H54 (cell line): Measurements from ENCODE around the gene TTC3.
A peak's percentile ranks its signal among the peaks of the same experiment; 100 is the strongest.

Experiments used
- DNase-seq: peaks from one replicate; pipeline ENCODE4 v3.0.0; 2011; ENCODE audit warnings: low spot score, mixed read lengths; ENCODE audit not compliant: insufficient read length
- FAIRE-seq: peaks from 3 replicates; lab custom pipeline; 2011; peaks lifted over from hg19 to GRCh38; lab: Jason Lieb, UNC
- POLR2A ChIP-seq: IDR thresholded peaks from 2 replicates; pipeline ENCODE4 v1.6.1; 2011; ENCODE audit warnings: low read depth, mild to moderate bottlenecking, low read length

The TTC3 gene

DNA sequence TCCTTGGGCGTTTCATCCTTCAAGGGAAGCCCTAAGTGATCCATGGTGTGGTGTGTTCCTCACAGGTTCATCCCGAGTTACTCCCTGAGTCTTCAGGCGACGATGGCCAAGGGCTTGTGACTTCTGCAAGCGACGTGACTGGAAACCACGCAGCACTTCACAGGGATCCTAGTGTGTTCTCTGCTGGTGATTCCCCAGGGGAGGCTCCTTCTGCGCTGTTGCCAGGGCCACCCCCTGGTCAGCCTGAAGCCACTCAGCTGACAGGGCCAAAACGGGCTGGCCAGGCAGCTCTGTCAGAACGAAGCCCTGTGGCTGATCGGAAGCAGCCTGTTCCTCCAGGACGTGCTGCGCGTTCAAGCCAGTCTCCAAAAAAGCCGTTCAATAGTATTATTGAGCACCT, 122.6 kb downstream of the TTC3 start:
- DNase-seq: no peak
- TF ChIP-seq POLR2A: no peak
- no peak for FAIRE-seq

DNA sequence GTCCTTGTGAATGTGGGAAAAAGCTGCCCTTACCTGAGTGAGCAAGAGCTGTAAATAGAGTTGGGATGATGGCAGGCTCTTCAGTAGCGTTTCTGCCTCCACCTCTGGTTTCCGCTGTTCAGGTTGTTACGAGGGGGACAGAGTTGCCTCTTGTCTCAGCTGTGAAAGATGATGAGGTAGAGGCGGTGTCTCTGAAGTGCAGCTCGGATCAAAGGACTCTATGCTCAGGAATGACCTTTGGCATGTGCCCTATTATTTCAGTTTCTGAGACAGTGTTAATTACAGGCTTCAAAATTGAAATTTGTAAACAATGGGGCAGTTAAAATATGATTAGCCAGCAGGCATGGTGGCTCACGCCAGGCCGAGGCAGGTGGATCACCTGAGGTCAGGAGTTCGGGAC, 123.8 kb downstream of the TTC3 start:
- TF ChIP-seq POLR2A: no peak
- DNase-seq: no peak
- no peak for FAIRE-seq

DNA sequence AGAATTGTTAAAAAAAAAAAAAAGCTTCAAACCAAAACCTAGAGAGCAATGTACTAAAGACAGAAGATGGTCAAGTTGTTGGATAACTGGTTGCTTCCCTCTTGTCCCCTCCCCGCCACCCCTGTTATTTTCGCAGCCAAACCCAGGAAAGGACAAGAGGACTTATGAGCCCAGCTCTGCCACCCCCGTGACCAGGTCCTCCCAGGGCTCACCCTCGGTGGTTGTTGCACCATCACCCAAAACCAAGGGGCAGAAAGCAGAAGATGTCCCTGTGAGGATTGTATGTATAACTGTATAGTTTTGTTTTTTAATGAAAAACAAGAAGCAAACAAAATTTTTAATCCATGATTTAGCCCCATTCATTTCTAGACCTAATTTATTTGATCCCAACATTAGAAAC, 124.7 kb downstream of the TTC3 start:
- no peak for TF ChIP-seq POLR2A
- FAIRE-seq (no peak), DNase-seq (no peak)

DNA sequence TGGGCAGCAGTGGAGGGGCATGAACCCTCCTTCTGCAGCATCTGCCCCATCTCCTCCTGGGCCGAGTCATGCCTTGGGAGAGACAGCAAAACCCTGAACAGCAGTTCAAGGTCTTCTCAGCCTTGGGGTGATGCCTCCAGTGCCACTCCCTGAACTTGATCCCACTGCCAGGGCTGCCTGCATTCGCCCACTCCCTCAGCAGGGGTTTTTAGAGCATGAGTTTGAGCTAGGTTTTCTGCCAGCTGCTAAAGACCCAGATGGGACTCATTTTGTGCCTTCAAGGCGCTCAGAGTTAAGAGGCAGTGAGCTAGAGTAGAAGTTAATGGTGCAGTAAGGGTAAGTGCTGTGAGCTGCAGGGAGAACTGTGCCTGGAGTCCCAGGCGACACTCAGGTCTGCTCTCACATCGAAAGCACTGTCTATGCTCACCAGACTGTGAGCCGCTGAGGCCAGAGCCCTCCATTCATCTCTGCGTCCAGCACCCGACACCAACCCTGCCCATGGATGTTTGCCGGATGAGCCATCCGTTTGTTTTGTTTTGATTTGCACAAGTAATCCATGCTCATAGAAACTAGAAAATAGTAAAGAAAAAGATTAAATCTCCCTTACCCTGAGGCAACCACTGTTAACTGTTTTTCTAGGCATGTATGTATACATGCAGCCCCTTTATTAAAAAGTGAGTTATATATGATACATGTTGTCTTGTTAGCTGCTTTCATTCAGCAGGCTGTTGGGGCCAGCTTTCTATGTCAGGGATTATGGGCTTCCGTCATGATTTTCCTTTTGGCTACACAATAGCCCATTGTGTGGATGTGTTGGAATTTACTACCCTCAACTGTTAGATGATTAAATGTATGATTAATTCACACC, 126.2 kb downstream of the TTC3 start:
- FAIRE-seq (peak; percentile 84), DNase-seq (peak; percentile 82)
- TF ChIP-seq POLR2A: no peak

DNA sequence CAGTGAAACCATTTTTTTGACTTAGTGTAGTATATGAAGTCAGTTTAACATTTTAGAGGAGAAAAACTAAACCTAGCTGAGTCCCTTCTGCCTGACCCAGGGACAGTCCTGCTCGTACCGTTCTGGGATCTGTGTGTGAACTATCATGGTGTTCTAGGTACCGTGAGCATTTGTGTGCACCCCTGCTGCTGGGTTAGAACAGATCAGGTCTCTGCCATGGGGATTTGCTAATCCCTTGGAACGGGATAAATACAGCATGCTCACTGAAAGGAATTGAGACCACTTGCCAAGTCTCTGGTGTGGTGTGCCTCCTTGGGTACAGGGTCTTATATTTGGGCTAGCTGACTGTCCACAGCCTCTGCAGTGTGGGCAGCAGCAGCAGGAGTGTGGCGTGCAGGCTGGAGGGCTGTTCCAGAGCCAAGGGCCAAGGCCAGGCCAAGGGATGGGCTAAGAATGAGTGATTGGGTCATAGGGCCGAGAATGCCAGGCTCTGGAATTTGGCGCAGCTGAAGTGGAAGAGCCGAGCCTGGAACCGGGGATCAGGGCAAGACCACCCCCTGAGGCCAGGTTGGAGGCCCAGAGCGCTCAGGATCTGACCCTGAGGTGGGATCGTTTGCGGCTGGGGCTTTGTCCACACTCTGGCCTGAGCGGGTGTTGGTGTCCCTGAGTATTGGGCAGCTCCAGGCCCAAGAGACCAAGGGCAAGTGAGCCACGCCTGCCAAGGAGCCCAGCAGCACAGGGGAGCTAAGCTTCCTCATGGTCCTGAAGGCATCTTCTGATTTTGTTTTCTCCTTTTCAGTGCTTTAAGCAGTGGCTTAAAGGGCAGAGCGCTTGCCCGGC, 127.8 kb downstream of the TTC3 start:
- FAIRE-seq: no peak
- no peak for DNase-seq
- no peak for TF ChIP-seq POLR2A

DNA sequence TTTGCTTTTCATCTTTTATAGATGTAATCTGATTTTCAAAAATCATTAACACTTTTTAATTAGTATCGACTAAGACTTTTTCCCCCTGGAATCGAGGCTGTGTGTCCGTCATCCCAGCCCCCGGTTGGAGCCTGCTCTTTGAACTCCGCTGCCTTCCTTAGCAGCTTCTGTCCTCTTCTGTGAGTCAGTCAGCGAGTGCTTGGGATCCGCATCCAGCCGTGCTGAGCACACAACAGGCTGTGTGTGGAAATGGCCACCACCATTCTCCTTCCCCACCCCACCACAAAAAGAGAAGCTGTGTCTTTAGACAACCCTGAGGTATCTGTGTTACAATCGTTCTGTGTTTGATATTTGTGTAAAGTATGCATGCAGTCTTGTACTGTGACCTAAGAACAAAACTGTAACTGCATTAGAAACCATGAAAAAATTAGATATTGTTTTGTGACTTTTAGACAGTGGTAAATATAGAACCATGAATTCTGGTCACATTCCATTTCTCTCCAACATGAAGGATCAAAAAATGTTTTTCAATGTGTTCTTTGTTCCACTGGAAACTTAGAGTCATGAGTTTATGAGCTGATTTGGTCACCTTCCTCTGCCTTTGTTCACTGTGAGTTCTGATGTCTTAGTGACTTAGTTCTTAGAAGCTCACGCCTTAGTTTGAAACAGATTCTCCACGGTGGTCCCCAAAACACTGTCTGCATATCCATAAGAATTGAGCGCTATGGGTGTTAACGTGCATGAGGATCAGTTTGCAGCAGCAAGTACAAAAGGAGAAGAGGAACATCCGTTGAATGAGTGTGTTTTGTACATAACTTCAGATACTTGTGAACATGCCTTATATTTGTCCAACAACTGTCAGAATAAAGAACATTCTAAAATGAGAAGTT, 129.4 kb downstream of the TTC3 start:
- FAIRE-seq: no peak
- no peak for DNase-seq
- TF ChIP-seq POLR2A: no peak

DNA sequence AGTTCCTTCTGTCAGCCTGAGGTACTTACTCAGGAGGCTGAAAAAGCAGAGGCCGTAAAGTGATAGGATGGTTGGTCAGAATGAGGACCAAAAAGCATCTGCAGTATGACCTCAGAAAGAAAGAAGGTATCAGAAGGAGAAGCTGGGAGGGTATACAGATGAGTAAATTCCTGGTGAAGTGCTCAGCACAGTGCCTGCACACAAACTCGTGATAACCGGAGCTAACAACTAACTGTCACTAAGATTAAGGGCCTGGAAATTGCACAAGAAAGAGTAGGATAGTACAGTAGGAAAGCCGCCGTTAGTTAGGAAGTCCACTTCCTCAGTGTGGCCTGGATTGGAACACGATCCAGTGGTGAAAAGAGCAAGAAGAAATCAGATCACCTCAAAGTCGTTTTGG, 131.5 kb downstream of the TTC3 start:
- TF ChIP-seq POLR2A: no peak
- DNase-seq (no peak), FAIRE-seq (no peak)

DNA sequence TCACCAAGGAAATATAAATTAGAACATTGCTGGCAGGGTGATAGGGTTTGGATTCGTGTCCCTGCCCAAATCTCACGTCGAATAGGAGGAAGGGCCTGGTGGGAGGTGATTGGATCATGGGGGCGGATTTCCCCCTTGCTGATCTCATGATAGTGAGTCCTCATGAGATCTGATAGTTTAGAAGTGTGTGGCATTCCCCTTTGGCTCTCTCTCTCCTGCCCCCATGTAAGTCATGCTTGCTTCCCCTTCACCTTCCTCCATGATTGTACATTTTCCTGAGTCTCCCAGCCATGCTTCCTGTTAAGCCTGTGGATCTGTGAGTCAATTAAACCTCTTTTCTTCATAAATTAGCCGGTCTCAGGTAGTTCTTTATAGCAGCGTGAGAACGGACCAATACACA, 133.4 kb downstream of the TTC3 start:
- TF ChIP-seq POLR2A: no peak
- DNase-seq (no peak), FAIRE-seq (no peak)

DNA sequence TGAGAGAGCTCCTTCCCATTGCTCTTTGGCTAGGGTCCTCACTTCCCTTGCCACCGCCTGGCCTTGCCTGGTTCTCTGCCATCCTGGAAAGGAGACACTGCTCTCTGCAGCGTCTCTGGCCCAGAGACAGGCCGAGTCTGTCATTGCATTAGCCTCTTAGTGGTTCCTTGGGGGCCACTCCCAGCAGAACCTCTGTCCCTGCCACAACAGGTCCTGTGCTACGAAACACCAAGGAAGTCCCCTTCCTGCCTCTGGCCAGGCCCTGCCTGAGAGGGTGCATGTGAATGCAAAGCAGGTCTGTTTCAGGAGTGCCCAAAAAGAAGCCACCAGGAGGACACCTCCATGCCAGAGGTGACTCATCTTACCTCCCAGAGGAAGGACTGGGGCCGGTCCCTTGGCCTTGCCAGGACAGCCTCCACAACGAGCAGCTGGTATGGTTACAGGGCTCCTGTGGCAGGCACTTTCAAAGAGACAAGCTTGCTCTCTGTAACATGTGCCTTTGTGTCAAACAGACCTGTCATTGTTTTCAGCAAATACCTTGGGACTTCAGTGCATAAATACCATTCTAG, 134.5 kb downstream of the TTC3 start:
- no peak for FAIRE-seq
- DNase-seq: peak; percentile 38
- no peak for TF ChIP-seq POLR2A

DNA sequence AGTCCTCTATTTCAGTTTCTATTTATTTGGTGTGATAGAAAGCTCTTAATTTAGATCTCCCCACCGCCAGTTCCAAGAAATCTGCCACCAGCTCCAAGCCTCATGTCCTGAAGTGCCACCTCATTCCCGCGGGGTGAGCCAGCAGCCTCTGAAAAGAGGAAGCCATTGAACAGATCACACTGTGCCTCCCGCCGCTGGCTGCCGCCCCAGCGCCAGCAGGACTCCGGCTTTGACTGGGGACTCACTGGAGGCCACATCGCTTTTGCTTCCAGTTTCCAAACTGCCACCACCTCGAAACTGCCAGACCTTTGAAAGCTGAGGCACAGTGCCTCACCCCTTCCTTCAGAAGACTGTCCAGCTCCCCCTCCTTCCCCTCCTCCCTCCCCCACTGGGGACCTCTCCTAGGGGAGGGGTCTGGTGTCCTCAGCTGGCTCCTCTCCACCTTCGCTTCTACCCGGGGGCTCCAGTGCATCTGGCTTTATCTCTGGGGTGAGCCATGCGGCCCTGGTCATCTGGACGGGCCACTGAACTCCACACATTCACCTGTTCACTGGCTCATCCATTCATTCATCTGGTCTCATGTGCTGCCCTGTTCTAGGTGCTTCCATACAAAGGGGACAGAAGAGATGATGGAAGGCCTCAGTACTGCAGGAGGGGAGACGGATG, 135.1 kb downstream of the TTC3 start:
- no peak for DNase-seq
- no peak for FAIRE-seq
- TF ChIP-seq POLR2A: no peak

DNA sequence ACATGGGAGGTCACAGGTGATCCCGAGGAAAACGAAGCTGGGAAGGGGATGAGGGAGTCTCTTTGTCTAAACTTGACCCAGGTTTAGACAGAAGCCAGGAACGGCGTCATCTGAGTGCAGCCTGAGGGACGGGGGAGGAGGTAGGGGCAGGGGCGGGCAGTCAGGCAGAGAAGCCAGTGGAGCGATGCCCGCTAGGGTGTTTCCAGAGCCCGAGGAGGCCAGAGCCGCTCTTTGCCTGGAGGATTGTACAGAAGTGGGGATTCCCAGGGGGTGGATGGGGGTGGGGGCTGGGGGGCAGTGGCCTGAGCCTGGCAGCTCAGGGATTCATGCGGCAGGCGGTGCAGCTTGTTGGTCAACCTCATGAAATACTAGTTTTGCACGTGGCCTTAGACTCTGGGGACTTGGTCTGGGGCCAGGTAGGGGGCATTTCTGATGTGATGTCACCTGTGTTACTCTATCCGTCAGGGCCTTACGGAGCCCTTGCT, 135.7 kb downstream of the TTC3 start:
- DNase-seq: no peak
- FAIRE-seq: no peak
- TF ChIP-seq POLR2A: no peak

DNA sequence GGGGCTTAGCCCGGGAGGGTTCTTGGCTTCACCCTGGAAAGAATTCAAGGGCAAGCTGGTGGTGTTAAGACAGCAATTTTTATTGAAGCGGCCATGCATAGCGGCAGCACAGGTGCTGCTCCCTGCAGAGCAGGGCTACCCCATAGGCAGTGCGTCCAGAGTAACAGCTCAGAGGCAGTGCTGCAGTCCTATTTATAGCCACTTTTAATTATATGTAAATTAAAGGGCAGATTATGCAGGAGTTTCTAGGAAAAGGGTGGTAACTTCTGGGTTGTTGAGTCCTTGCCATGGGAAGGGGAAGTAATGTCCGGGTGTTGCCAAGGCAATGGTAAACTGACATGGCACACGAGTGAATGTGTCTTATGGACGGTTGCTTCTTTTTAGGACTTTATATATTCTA, 137.1 kb downstream of the TTC3 start:
- no peak for FAIRE-seq
- no peak for TF ChIP-seq POLR2A
- no peak for DNase-seq

DNA sequence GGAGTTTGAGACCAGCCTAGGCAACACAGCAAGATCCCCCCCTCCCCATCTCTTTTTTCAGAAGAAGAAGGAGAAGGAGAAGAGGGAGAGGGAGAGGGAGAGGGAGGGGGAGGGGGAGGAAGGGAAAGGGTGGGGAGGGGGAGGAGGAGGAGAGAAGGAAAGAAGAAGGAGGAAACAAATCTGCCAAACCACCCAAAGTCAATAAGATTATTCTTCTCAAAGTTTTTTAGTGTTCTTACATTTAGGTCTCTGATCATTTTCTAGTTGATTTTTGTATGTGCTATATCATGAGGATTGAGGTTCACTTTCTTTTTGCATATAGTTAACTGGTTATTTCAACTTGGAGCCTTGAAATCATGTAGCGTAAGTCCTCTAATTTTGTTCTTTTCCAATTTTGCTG, 137.7 kb downstream of the TTC3 start:
- FAIRE-seq (no peak), DNase-seq (no peak)
- TF ChIP-seq POLR2A: no peak

DNA sequence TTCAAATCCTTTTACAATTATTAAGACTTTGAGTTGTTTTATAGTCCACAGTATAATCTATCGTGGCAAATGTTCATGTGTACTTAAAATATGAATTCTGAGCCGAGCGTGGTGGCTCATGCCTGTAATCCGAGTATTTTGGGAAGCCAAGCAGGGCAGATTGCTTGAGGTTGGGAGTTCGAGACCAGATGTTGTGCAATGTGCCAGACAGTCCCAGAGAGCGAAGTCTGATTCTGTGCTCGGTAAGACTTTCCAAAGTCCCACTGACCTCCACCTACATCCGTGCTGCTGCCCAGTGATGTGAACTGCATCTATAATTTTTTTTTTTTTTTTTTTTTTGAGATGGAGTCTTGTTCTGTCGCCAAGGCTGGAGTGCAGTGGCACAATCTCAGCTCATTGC, 141.9 kb downstream of the TTC3 start:
- DNase-seq (no peak), FAIRE-seq (no peak)
- no peak for TF ChIP-seq POLR2A
